Measurements from ENCODE around the gene ANGPTL8.

Gene ANGPTL8, protein sequence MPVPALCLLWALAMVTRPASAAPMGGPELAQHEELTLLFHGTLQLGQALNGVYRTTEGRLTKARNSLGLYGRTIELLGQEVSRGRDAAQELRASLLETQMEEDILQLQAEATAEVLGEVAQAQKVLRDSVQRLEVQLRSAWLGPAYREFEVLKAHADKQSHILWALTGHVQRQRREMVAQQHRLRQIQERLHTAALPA

DNA sequence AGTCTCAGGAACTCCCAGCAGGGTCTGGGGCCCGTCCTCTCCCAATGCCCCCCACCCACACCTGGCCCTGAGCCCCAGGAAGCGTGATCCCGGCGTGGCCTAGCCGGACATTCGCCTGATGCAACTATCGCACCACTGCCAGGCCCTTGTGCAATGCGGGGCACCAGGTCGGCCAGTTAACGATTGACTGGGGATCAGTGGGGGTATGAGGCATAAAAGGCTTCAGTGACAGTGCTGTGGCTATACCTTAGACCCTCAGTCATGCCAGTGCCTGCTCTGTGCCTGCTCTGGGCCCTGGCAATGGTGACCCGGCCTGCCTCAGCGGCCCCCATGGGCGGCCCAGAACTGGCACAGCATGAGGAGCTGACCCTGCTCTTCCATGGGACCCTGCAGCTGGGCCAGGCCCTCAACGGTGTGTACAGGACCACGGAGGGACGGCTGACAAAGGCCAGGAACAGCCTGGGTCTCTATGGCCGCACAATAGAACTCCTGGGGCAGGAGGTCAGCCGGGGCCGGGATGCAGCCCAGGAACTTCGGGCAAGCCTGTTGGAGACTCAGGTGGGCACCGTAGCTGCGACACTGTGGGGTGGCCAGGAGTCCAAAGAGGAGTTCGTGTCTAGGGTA is at the start of gene ANGPTL8:
Gene ANGPTL8 (plus strand): TSS at position 243 of the 624 bp plus-strand sequence. CDS start 19 bp downstream, at position 262.
- no peak for DNase-seq

DNA sequence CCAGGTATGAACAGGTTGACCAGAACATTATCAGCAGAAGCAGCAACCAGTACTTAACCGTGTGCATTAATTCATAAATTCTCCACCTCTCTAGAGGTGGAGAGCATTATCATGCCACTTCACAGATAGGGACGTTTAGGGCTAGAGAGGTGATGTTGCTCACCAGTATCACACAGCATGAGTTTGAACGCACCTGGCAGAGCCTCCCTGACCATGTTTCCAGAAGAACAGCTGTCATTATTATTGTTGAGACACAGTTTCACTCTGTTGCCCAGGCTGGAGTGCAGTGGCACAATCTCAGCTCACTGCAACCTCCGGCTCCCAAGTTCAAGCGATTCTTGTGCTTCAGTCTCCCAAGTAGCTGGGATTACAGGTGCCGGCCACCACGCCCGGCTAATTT is 48.9 kb upstream of the ANGPTL8 start:
- no peak for DNase-seq

DNA sequence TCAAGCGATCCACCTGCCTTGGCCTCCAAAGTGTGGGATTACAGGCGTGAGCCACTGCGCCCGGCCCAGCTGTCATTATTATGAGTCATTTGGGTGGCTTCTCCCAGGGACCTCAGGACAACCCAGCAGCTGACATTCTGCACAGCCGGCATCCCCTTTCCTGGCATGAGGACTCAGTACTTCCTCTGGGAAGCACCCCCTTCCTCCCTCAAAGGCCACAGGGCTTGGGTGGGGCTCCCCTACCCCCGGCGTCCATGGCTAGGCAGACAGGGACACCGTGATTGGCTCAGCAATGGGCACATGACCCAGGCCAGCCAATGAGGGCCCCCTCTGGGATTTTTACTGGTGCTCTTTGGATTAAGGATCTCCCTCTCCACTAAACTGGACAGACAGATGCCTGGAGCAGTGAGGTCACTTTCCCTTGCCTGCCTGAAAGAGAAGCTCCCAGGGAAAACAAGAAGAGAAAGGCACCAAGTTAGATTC is 48.1 kb upstream of the ANGPTL8 start:
- peak in 1 of 2 experiments; percentile 3 for DNase-seq

DNA sequence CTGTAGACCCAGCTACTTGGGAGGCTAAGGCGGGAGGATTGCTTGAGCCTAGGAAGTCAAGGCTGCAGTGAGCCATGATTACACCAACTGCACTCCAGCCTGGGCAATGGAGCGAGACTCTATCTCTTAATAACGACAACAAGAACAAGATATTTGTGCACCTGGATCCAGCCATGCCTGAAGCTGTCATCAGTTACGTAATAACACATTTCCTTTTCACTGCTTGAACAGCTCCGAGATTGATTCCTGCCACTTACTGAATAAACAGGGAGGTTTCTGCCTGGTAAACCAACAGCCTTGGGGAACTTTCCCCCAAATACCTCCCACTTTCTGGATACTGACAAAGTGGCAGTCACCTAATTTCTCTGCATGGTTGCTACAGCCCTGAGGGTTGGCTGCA is 47.5 kb upstream of the ANGPTL8 start:
- DNase-seq: no peak

DNA sequence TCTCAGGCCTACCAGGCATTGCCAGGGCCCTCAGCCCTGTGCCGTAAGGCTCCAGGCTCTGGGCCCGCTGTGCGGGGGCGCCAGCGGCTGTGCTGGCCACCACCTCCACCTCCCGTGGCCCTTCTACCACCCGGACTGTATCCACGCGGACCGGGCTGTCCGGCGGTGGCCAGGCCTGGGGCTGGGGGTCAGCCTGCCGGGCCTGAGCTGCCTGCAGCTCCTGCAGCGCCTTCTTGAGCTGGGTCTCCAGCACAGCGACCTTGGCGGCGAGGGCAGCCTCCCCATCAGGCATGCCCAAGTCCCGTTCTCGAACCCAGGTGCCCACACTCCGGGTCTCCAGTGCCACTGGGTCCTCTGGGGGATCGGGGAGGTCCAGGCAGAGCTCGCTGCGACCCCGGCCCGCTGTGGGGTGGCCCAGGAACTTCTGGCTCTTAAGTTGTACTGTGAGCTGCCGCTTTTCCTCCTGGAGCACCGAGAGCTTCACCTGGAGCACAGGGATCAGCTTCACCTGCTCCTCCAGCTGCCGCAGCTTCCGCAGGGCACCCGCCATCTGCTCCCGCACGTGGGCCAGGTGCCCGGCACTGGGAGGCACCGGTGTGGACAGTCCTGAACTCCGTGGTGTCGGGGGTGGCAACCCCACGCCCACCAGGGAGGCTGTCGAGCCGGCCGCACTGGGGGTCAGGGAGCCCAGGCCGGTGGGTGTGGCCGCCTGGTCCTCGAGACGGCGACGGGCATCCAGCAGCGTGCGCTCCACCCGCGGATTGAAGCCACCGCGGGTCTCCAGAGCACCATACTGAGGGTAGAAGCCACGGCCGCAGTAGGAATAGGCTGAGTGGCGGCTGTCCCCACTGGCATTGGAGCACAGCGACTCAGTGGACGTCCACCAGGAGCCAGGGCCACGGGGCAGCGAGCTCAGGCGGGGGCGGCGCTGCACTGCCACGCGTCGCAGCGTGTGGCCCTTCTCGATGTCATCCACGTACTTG is 46.2 kb upstream of the ANGPTL8 start:
- DNase-seq: no peak

DNA sequence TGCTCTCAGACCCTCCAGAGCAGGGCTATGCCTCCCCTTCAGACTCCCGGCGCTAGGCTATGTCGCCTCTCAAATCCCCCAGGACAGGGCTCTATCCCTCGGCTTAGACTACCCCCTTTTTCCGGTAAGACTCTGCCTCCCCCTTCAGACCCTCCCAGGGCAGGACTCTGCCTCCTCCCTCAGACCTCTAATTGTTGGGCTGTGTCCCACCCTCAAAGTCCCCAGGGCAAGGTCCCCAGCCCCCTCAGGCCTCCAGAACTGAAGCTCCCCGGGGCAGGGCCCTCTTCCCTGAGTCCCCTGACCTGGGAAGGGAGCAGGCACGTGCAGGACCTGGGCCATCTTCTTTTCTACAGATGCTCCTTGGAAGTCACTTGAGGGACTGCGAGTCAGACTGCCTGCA is 45.2 kb upstream of the ANGPTL8 start:
- DNase-seq: no peak

DNA sequence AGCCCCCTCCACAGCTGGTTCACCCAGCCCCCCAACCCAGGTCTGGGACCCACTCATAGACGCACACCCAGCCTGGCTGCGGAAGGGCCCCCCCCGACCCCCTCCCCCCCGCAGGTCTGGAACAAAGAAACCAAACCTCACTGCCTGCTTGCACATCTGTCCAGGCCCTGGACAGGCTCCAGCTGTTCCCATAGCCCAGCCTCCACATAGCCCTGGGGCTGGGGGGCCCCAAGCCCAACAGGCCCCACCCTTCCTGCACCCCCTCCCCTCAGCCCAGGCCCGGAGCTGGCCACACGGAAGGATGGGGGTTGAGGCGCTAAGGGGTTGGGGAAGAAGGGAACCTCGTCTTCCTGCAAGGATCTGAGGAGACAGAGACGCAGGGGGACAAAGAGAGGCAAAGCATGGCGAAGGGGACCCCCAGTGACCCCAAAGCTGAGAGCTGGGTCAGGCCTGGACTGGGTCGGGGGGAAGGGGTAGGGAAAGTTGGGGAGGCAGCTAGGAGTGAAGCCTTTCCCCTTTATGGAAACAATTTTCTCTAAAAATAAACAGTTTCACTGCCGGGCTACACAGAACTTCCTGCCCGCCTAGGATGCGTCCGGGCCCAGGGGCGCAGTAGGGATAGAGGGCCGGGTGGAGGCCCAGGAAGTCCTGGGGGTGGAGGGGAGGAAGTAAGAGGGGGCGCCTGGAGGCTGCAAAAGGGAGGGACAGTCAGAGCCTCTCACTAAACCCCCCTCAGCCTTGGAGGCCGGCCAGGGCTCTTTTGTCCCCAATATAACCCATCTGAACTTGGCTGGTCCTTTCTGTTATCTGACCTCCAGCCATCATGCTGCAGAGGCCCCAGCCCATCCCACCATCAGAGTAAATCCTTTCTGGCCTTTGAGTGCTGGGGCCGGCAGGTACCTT is 44.5 kb upstream of the ANGPTL8 start:
- no peak for DNase-seq

DNA sequence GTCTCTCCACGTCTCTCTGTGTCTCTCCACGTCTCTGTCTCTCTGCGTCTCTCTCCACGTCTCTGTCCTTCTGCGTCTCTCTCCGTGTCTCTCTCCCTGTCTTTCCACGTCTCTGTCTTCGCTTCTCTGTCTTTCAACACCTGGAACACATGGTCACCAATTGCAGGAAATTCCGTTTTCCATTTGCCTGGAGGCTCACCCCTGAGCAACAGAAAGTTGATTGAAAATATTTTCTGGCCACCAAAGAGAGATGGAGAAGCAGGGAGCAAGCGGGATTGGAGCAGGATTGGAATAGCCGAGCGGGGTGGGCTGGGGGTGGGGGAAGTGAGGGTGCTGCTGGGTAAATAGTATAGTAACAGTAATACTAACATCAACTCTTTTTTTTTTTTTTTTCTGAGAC is 43.7 kb upstream of the ANGPTL8 start:
- DNase-seq: no peak

DNA sequence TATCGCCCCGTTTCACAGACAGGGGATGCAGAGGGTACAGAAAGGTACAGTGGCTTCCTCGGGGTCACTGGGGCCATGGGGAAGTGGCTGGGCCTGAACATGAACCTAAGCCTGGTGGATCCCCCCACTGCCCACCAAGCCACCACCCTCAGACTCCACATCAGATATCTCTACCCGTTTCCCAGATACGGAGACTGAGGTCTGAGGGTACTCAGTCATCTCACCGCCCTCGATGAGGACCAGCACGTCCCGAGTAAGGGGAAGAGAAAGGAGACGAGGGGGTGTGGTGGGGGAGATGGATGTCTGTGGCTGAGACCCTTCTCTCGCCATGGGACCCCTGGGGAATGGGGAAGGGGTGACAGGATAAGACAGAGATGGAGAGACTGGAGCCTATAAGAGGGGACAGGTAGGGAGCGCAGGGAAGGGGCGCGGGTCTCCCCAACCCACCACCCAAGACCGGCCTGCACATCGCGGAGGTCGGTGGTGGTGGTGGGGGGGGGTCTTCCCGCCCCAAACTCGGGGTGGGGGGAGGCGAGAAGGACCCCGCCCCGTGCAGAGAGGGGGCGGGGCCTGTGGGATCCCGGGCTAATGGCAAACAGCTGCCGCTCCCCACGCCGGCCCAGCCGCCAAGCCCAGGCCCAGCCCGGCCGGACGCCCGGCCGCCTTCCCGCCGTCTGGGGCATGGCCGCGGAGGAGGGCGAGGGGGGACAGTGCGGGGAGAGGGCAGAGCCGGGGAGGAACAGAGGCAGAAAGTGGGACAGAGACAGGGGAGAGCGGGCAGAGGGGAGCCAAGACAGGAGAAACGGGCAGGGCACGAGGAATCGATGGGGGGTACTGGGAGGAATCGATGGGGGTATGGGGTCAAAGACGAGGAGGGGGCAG is 42.8 kb upstream of the ANGPTL8 start:
- DNase-seq: no peak

DNA sequence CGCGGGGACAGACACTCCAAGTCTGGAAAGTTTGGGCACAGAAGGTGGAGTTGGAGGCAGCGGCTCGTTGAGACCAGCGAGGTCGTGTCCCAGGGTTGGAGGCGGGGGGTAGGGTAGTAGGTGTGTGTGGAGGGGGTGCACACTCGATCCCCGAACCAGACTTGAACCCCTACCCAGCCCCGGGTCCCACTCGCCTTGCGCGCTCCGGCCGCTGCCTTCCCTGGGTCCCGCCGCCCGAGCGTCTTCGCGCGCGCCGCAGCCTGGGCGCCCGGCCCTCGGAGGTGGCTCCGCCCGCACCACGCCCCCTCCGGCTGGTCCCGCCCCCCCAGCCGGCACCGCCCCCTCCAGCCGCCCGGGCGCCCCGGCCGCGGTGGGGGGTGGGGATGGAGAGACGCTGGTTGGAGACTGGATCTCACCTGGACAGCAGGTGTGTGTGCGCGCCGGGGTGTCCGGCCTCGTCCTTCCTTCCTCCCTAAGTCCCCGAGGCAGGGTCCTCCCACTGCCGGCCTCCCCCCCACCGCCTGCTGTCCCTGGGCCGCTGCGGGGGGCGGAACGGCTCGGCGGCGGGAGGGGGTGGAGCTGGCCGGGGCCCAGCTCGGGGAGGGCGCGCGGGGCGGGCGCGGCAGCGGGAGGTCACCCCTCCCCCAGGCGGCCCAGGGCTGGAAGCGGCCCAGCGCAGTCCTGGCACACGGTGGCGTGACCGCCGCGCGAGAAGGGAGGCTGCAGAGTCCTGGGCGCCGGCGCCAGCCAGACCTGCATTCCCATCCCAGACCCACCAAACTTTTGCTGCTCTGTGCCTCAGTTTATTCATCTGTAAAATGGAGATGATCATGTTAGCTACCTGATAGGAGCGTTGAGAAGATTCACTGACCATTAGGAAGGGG is 41.9 kb upstream of the ANGPTL8 start, which contains the start of gene KANK2:
Gene KANK2 (minus strand): TSS at position 255 of the 884 bp plus-strand sequence. CDS start 3,034 bp downstream, outside the sequence.
- peak; percentile 79 to 80 for DNase-seq

DNA sequence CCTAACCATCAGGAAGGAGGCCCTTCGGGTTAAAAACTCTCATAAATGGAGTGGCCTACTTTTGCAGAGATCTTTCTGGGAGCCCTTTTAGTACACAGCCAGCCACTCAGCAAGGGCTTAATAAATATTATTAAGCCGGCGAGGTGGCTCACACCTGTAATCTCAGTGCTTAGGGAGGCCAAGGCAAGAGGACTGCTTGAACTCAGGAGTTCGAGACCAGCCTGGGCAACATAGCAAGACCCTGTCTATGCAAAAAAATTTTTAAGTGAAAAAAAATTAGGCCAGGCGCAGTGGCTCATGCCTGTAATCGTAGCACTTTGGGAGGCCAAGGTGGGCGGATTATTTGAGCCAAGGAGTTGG is 41.3 kb upstream of the ANGPTL8 start:
- no peak for DNase-seq

DNA sequence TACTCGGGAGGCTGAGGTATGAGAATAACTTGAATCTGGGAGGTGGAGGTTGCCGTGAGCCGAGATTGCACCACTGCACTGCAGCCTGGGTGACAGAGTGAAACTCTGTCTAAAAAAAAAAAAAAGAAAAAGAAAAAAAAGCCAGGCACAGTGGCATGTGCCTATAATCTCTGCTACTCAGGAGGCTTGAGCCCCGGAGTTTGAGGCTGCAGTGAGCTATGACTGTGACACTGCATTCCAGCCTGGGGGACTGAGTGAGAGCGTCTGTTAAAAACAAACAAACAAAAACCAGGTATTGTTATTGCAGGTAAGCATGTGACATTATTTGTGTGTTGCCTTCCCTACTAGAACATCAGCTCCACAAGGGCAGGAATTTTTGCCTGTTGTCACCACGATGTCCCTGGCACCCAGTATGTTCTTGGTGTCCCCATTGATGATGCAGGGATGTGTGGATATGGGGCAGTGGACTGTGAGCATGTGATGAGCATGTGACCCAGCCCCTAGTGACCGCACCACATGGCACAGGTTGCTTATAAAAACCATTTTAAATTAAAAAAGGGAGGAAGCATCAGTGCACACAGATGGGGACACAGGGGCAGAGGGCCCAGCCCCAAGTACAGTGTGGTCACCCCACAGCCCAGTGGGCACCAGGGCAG is 40.5 kb upstream of the ANGPTL8 start:
- no peak for DNase-seq

DNA sequence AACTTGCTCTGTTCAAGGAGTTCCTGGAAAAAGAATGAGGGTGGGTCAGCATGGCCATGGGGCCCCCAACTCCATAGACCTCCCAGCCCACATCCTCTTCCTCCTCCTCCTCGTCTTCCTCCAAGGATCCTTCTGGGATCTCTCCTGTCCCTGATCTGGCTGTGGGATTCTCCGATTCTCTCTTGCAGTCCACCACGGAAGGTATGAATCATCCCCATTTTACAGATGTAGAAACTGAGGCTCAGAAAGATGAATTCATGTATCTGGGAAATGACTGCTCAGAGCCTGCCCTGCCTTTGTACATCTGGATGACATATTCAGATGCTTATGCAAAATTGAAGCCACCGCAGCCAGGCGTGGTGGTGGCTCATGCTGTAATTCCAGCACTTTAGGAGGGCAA is 39.9 kb upstream of the ANGPTL8 start:
- DNase-seq: no peak

DNA sequence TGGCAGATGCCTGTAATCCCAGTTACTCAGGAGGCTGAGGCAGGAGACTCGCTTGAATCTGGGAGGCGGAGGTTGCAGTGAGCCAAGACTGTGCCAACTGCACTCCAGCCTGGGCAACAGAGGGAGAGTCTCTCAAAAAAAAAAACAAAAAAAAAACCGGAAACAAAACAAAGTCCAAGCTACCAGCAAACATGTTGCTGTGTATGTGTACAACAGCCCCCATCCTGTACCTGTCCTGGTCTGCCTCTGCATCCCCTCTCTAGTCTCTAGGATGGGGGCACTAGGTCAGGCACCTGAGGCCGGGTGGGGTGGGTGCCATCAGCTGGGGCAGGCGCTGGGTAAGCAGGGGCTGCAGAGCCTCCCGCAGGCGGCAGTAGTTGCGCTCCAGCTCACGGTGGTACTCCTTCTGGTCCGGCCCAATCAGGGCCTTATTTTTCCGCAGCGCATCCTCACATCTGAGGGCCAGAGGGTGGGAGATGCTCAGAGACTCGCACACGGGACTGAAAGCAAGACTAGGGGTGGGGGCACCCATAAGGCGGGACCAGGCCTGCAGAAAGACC is 39.3 kb upstream of the ANGPTL8 start:
- DNase-seq: no peak

DNA sequence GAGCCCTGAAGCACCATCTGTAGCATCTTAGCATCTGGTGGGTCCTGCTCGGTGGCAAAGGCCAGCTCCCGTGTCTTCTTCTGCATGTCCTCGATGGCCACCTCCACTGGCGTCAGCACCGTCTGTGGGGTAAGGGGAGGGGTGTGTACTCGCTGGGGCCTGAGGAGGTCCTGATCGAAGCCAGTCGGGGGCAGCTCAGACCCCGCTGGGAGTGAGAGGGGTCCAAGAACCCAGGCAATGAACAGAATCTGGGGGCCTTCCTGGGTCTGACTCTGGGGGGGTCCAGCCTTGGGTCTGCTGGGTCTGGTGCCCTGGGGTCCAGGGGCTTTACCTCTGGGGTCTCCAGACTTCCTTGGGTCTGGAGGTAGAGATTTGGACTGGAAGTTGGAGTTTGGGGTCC is 38.5 kb upstream of the ANGPTL8 start:
- no peak for DNase-seq

DNA sequence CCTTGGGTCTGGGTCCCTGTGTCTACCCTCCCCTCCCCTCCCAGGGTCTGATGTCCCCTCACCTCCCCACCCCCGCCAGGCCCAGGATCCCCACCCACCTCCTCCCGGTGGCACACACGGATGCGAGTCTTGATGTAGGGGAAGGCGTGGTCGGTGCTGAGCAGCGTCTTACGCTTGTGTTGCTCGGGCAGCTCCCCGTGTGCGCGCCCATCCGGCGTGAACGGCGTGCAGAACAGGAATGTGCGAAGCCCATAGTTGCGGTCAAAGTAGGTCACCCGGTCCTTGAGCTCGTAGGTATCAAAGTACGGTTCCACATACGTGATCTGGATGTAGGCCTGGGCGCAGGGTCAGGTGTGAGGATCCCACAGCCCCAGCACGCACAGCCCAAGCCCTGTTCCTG is 37.6 kb upstream of the ANGPTL8 start:
- no peak for DNase-seq

DNA sequence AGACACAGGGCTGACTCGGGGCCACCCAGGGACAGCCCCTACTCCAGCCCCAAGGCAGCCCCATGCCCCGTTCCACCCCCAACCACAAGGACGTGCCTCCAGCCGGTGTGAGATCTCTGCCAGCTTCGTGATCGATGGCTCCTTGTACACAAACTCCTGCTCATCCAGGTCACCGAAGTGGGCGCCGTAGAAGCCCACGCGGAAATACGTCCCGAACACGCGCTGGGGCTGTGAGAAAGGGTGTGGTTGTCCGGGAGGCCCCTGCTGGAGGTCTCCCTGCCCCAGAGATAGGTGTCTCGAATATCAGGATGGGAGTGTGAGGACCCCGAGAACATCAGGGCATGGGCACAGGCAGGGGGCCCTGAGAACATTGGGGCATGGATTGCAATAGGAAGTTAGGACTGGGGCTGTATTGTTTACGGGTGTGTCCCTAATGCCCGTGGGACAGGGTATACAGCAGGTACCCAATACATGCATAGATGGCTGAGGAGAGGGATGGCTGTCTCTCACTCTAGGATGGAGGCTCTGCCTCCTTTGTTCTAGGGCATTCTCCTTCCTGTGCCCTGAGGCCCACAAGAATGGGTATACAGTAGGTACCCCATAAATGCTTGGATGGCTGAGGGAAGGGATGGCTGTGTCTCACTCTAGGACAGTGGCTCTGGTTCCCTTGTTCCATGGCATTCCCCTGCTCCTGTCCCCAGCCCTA is 36.8 kb upstream of the ANGPTL8 start:
- no peak for DNase-seq

DNA sequence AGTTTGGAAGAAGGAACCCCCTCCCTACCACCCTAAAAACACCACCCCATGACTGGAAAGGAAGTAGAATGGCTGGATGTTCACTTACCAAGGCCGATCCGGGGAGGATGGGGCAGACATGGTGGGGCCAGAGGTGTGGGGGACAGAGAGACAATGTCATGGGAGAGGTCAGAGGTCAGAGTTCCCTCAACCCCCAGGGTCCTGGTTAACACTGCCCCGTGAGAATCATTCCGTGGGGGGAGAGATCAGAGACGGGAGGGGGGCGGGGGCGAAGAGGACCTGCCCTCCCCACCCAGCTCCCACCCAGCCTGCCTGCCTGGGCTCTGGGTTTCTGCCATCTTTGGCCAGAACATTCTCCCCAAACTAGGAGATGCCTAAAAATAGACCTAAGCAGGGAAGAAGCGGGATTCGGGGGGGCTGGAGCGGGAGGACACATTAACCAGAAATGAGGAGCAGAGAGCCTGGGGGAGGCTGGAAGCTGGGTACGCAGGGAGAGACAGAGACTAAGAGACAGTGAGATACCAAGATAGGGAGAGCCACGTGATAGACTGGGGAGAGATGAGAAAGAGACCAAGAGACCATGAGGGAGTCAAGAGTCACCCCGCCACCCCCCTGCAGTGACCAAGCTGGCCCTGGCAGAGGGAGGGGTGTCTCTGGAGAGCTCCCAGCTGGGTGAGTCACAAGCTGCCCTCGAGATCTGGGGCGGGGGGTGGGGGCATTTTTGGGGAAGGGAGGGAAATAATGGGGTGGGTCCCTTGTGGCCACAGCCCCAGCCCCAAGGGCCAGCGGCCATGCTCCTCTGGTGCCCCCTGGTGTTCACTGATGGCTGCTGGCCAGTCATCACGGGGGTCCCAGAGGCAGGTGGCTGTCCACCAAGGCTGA is 36.0 kb upstream of the ANGPTL8 start:
- DNase-seq: peak; percentile 45 to 48
